ENCODE results near the gene SESN3. TPM values are rescaled to one million over a fixed set of nuclear protein-coding genes. Genes with fewer than 3 reads are reported as not detected.

SESN3 gene
- total RNA-seq, 1 experiment from 2014 or later, result 36.8 TPM

DNA sequence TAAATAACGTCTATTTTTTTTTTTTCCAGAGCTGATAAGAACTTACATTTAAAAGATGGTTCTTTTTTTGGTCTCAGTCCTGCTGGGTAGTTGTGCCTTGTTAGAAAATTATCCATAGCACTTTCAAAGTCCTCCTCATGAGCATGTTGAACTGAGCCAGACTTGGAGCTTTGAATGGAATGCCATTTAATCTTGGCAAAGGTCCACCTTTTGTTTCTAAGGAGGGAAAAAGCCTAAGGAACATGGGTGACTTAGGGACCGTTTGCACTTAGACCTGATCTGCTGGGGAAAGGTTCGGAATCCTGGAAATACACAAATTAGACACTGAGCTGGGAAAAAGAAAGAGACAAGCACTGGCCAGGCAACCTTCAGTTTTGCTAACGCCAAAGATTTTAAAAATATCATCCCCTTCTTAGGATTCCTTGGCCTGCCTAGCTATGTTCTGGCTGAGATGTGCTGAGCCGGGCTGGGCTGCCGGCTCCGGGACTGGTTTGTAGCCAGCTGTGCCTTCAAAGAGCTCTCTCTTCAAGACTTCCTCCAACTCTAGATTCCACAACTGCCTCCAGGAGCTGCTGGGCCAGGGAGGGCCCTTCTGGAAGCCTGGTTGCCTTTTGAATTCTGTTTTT, 74.0 kb downstream of the SESN3 start:
- no peak for DNase-seq
- no peak overlapping the region for H3K4me3 Mint-ChIP-seq
- Histone ChIP-seq H3K23ac (ENCODE audit: insufficient read length, low read depth, low read length) (no peak overlapping the region), H2BK12ac (ENCODE audit: insufficient read length, low read depth, low read length) (no peak overlapping the region), H3K18ac (ENCODE audit: insufficient read length, low read depth, low read length) (no peak overlapping the region), H3K79me2 (ENCODE audit: insufficient read depth, low read length) (no peaks in the 10 kb centered on the region), H4K8ac (replicated peaks; ENCODE audit: insufficient read length, low read depth, low read length) (no peak overlapping the region), H3K23me2 (ENCODE audit: insufficient read length, low read depth, low read length, poor library complexity, severe bottlenecking) (no peaks in the 10 kb centered on the region), H4K5ac (ENCODE audit: insufficient read length, low read depth, low read length) (no peak overlapping the region), H2AK5ac (ENCODE audit: insufficient read length, low read length) (no peak overlapping the region), H2BK5ac (ENCODE audit: insufficient read length, low read length) (no peak overlapping the region), H3K4ac (ENCODE audit: low read depth, low read length) (no peak overlapping the region), H4K20me1 (ENCODE audit: control insufficient read depth, insufficient read depth, insufficient read length) (no peaks in the 10 kb centered on the region), H3K27ac (ENCODE audit: insufficient read length, low read depth, low read length) (no peak overlapping the region), H2BK15ac (ENCODE audit: low read depth, low read length) (no peak overlapping the region), H3K9me3 (ENCODE audit: control insufficient read depth, low read depth, low read length) (no peaks in the 10 kb centered on the region), H2BK20ac (ENCODE audit: low read depth, low read length, poor library complexity, severe bottlenecking) (no peak overlapping the region), H4K91ac (ENCODE audit: insufficient read length, low read depth, low read length) (no peak overlapping the region), H3K14ac (ENCODE audit: insufficient read depth, low read length) (no peak overlapping the region), H3K4me1 (ENCODE audit: insufficient read depth, low read length) (no peaks in the 10 kb centered on the region; the same call in 1 of the 2 replicates), H3K56ac (ENCODE audit: insufficient read length, low read depth, low read length) (no peak overlapping the region), H2AFZ (ENCODE audit: low read length) (no peak overlapping the region), H3K27me3 (ENCODE audit: insufficient read depth, low read length) (no peaks in the 10 kb centered on the region), H3K4me2 (ENCODE audit: insufficient read depth, insufficient read length, low read length) (no peak overlapping the region), H3K9ac (ENCODE audit: extremely low read depth, insufficient read length, low read length) (no peak overlapping the region), H3K79me1 (ENCODE audit: insufficient read depth, low read depth, low read length, poor library complexity, severe bottlenecking) (no peaks in the 10 kb centered on the region), H3T11ph (ENCODE audit: low read length) (no peak overlapping the region), H2BK120ac (ENCODE audit: low read depth, low read length, poor library complexity, severe bottlenecking) (no peak overlapping the region)
- peaks cover 16 to 20% of the 10 kb centered on the region in 2 experiments for H3K4me1 Mint-ChIP-seq
- no peak for TF ChIP-seq CTCF (conservative IDR thresholded peaks at IDR 0.05)
- no CpG with 5 or more reads among the region's 7 CpGs for WGBS (ENCODE audit: extremely low coverage, insufficient read length, low lambda C conversion rate)
- H3K27ac Mint-ChIP-seq, result no peak overlapping the region
- H3K36me3 Mint-ChIP-seq (ENCODE audit: insufficient read depth in 1 of 3, low read depth in 3 of 3), result peaks cover 0 to 14% (median 6%) of the 10 kb centered on the region in 3 experiments; a peak in 5 of 7 replicates
- peaks cover 6 to 7% of the 10 kb centered on the region in 2 experiments for H3K9me3 Mint-ChIP-seq
- H3K27me3 Mint-ChIP-seq (ENCODE audit: low read depth), result peaks cover 3% of the 10 kb centered on the region

Data from H9 (cell line).